Sigmoid colon (tissue), 7 donors: ENCODE measurements around the gene CLIP4. TPM values are rescaled to one million over a fixed set of nuclear protein-coding genes. Genes with fewer than 3 reads are reported as not detected.

Experiments used
- DNase-seq: peaks from one replicate; pipeline ENCODE4 v3.0.0-alpha.2; 2019
- H3K27ac ChIP-seq, 4 donors: fragments of 200-600 bp; sonication (generic); one replicate each; pipeline ENCODE4 v1.5.1; 2016 to 2019; ENCODE audit warnings: mild to moderate bottlenecking in 1 of 4
- H3K27me3 ChIP-seq, 3 donors: fragments of 200-600 bp; sonication (generic); one replicate each; pipeline ENCODE4 v1.5.1; 2019; ENCODE audit warnings: mild to moderate bottlenecking in 1 of 3
- H3K36me3 ChIP-seq, 4 donors: fragments of 200-600 bp; sonication (generic); one replicate each; pipeline ENCODE4 v1.5.1; 2016 to 2019
- H3K4me1 ChIP-seq, 4 donors: fragments of 200-600 bp; sonication (generic); one replicate each; pipeline ENCODE4 v1.5.1; 2017 to 2019
- H3K4me3 ChIP-seq, 4 donors: fragments of 200-600 bp; sonication (generic); one replicate each; pipeline ENCODE4 v1.5.1; 2017 to 2019; ENCODE audit warnings: mild to moderate bottlenecking in 2 of 4, moderate library complexity in 1 of 4
- H3K9me3 ChIP-seq, 4 donors: fragments of 200-600 bp in 3 of 4; sonication (generic) in 3 of 4; one replicate each; pipeline versions ENCODE4 v1.5.1 to v1.6.1; 2013 to 2019
- CTCF ChIP-seq, 4 experiments: fragments of 450-650 bp in 3 of 4; fragments of 200-600 bp in 1 of 4; IDR thresholded peaks; one replicate each; pipeline ENCODE4 v1.5.1; 2016 to 2019; ENCODE audit warnings: antibody characterized with exemption in 4 of 4, mild to moderate bottlenecking in 3 of 4, moderate library complexity in 2 of 4
- EP300 ChIP-seq, 4 donors: sonication (generic); formaldehyde crosslinking; IDR thresholded peaks; one replicate each; pipeline ENCODE4 v1.6.1; 2017; ENCODE audit warnings: antibody characterized with exemption in 4 of 4
- POLR2A ChIP-seq, 2 donors: fragments of 450-650 bp; IDR thresholded peaks; one replicate each; pipeline ENCODE4 v1.6.1; 2016; ENCODE audit warnings: antibody characterized with exemption in 2 of 2, mild to moderate bottlenecking in 2 of 2, moderate library complexity in 2 of 2
- POLR2AphosphoS5 ChIP-seq, 4 donors: sonication (generic); formaldehyde crosslinking; IDR thresholded peaks; one replicate each; pipeline ENCODE4 v1.6.1; 2017; ENCODE audit warnings: antibody characterized with exemption in 4 of 4
- WGBS, 2 donors: extraction: QIAGEN DNeasy Blood & Tissue Kit; methylation state at CpG; one replicate each; pipeline ENCODE4 v1.1.7; 2013; 5-methylcytosine and 5-hydroxymethylcytosine counted together
- intact Hi-C: fragments of 100-400 bp; cut with DNase I; formaldehyde crosslinking; loops from one replicate; pipeline ENCODE4 v1.15.1; 2023
- polyA plus RNA-seq, 3 donors: library from polyadenylated mRNA; stranded (reverse); fragments of 200-250 nt; gene quantifications; one replicate each; pipeline ENCODE4 v1.2.3, GENCODE V29; 2013
- total RNA-seq, 4 donors: library from RNA; depleted of rRNA; stranded (reverse); fragments of >200 nt; gene quantifications; one replicate each; pipeline ENCODE4 v1.1.0, GENCODE V29; 2016
- donor health status: healthy with polysubstance abuse.
- donor health status: Bipolar disorder and iron deficiency.
- donor health status: healthy.

Gene CLIP4
- total and polyA plus RNA-seq, 7 donors = 1.8 to 94.6 (median 68.5) TPM

GRCh38 chr2:29162204-29162928 lies 47.2 kb downstream of the CLIP4 start:
- TF ChIP-seq POLR2A (IDR thresholded peaks at IDR 0.05) = no peak
- TF ChIP-seq CTCF (IDR thresholded peaks at IDR 0.05) = no peak
- no peak for TF ChIP-seq EP300 (IDR thresholded peaks at IDR 0.05)
- no peak for TF ChIP-seq POLR2AphosphoS5 (IDR thresholded peaks at IDR 0.05)

GRCh38 chr2:29164091-29164846 lies 49.1 kb downstream of the CLIP4 start:
- Histone ChIP-seq H3K9me3 (no peaks in the 10 kb centered on the region), H3K27ac (no peak overlapping the region), H3K27me3 (no peaks in the 10 kb centered on the region), H3K36me3 (peaks cover 0 to 68% (median 0%) of the 10 kb centered on the region in 4 donors), H3K4me3 (no peak overlapping the region), H3K4me1 (no peaks in the 10 kb centered on the region)
- intact Hi-C loops = no loop called here
- no peak for TF ChIP-seq EP300 (IDR thresholded peaks at IDR 0.05)
- 72 to 86% methylated on average over 5 of the region's 5 CpGs for WGBS, 2 donors
- DNase-seq = no peak

More at GRCh38 chr2:29162204-29162928, 47.2 kb downstream of the CLIP4 start:
- H3K9me3 ChIP-seq = no peaks in the 10 kb centered on the region
- intact Hi-C loops = no loop called here
- no peaks in the 10 kb centered on the region for H3K27me3 ChIP-seq
- peaks cover 0 to 73% (median 4%) of the 10 kb centered on the region in 4 donors for H3K36me3 ChIP-seq
- H3K4me3 ChIP-seq = no peak overlapping the region
- no peak for DNase-seq
- WGBS, 2 donors = 45 to 86% methylated on average over 1 of the region's 1 CpG
- no peak overlapping the region for H3K27ac ChIP-seq
- peaks cover 0 to 7% (median 0%) of the 10 kb centered on the region in 4 donors for H3K4me1 ChIP-seq

- Histone ChIP-seq H3K4me1 (no peaks in the 10 kb centered on the region), H3K9me3 (no peaks in the 10 kb centered on the region), H3K4me3 (no peak overlapping the region), H3K27ac (no peak overlapping the region), H3K27me3 (no peaks in the 10 kb centered on the region), H3K36me3 (peaks cover 0 to 57% (median 0%) of the 10 kb centered on the region in 4 donors)
- DNase-seq = no peak
- TF ChIP-seq POLR2A (IDR thresholded peaks at IDR 0.05) = no peak
- TF ChIP-seq CTCF (IDR thresholded peaks at IDR 0.05) = no peak
- no peak for TF ChIP-seq POLR2AphosphoS5 (IDR thresholded peaks at IDR 0.05)
- no peak for TF ChIP-seq EP300 (IDR thresholded peaks at IDR 0.05)
- WGBS, 2 donors = 40 to 67% methylated on average over 8 of the region's 8 CpGs
- intact Hi-C loops = no loop called here
Observed at GRCh38 chr2:29165362-29166241, 50.4 kb downstream of the CLIP4 start.

GRCh38 chr2:29166242-29167039 lies 51.2 kb downstream of the CLIP4 start:
- TF ChIP-seq EP300 (IDR thresholded peaks at IDR 0.05) (no peak), POLR2A (IDR thresholded peaks at IDR 0.05) (no peak)
- H3K9me3 ChIP-seq = no peaks in the 10 kb centered on the region
- intact Hi-C loops = no loop called here
- no peak for DNase-seq
- no peaks in the 10 kb centered on the region for H3K4me1 ChIP-seq
- H3K4me3 ChIP-seq = no peak overlapping the region
- no peaks in the 10 kb centered on the region for H3K27me3 ChIP-seq
- 70 to 84% methylated on average over 1 of the region's 1 CpG for WGBS, 2 donors
- no peak overlapping the region for H3K27ac ChIP-seq
- peaks cover 0 to 49% (median 0%) of the 10 kb centered on the region in 4 donors for H3K36me3 ChIP-seq

- H3K36me3 ChIP-seq = peaks cover 8 to 32% (median 9%) of the 10 kb centered on the region in 4 donors
- no peaks in the 10 kb centered on the region for H3K4me1 ChIP-seq
- no peak for DNase-seq
- intact Hi-C loops = no loop called here
- H3K27ac ChIP-seq = no peak overlapping the region
- TF ChIP-seq POLR2AphosphoS5 (IDR thresholded peaks at IDR 0.05) = no peak
- no peak for TF ChIP-seq CTCF (IDR thresholded peaks at IDR 0.05)
- TF ChIP-seq POLR2A (IDR thresholded peaks at IDR 0.05) = no peak
- TF ChIP-seq EP300 (IDR thresholded peaks at IDR 0.05) = no peak
- WGBS, 2 donors = 20 to 41% methylated on average over 2 of the region's 2 CpGs
- H3K9me3 ChIP-seq = no peaks in the 10 kb centered on the region
- H3K4me3 ChIP-seq = no peak overlapping the region
- no peaks in the 10 kb centered on the region for H3K27me3 ChIP-seq
Observed at GRCh38 chr2:29174937-29175336, 59.7 kb downstream of the CLIP4 start.
